NCI-H146 (cell line): Measurements from ENCODE around the gene SLC38A8.

Experiments used
- DNase-seq: peaks from one replicate; lab custom pipeline; 2025; lab: John Stamatoyannopoulos, UW

SLC38A8 gene

DNA sequence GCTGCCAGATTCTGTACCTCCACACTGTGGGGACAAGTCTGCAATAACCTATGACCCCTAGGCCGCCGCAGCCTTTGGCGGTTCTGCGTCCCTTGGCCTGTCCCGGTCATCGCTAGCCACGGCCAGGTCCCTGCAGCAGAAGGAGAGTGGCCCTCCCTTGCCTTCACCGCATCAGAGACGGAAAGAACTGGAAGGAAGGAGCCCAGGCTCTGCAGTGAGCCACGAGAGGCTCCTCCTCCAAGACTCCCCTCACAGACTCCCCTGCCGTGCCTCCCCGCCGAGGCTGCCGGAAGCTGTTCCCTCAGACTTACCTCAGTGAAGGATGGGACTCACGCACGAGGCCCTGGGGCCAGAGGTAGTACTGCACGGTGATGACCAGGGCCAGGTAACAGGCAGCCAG is 11.0 kb downstream of the SLC38A8 start:
- no peak for DNase-seq

DNA sequence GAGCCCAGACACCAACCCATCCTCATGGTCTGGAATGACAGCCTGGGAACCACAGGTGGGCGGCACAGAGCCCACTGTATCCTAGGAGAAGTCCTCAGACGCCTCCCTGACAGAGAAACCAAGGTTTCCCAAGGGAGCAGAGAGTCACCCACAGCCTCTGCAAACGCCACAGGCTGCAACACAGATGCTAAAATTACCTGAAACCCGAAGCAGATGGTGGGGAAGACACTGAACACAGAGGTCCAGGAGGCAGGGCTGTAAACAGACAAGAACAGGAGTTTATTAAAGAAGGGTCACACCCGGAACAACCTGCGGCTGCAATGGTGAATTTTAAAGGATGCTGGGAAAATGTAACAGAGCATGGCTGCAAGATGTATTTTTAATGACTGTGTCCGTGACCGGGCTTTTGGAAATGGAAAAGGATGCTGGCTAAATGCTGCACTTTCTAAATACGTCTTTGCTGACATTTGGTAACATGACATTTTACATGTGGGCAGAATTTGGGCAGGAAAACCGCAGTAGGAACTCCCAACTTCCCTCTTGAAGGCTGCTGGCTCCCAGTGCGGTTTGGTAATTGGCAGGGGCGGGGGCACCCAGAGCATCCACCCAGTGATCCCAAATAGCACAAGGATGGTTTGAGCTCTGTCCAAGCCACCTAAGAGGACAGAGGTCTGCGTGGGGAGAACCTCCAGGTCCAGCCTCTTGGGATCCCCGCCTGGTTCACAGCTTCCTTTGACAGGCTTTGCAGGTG is 13.1 kb downstream of the SLC38A8 start:
- no peak for DNase-seq

DNA sequence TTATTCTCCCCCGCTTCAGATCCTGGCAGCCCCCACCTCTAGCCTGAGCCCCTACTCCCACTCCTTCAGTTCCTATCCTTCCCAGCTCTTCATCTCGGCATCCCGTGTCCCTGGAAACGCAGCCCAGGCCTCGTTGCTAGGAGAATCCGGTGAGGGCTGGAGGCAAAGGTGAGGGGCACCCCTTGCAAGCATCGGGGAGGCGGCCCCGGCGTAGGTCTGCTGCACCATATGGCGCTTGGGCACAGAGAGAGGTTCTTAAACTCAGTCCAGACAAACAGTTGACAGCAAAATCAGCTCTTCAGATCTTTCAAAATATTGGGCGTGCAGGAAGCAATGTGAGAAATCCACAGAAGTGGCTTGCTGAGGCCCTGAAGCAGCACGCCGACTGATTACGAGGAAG is 15.0 kb downstream of the SLC38A8 start:
- DNase-seq = no peak

DNA sequence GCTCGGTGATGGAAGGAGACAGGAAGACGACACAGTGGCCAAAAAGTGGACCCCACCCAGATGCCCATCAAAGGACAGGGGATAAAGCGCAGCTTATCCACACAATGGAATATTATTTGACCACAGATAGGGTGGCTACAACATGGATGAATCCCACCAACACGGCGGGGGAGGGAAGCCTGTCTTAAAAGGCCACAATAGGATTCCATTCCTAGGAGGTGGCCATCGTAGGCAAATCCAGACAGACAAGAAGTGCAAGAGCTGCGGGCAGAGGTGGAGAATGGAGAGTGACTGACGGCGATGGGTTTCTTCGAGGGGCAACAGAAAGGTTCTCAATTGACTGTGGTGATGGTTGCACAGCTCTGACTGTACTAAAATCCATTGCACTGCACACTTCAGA is 16.0 kb downstream of the SLC38A8 start:
- DNase-seq = no peak

DNA sequence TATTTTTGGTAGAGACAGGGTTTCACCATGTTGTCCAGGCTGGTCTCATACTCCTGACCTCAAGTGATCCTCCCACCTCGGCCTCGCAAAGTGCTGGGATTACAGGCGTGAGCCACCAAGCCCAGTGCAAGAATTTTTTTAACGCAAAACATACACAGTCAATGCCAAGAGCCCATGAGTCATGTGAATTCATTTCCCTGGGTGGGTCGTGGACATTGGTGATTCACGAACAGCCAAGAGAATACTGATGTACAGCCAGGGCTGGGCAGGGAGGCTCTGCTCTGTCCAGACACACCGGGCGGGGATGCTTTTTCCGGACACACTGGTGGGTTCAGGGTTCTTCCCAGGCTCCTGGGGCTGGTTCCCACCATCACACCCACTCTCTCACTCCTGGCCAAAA is 17.7 kb downstream of the SLC38A8 start:
- no peak for DNase-seq

DNA sequence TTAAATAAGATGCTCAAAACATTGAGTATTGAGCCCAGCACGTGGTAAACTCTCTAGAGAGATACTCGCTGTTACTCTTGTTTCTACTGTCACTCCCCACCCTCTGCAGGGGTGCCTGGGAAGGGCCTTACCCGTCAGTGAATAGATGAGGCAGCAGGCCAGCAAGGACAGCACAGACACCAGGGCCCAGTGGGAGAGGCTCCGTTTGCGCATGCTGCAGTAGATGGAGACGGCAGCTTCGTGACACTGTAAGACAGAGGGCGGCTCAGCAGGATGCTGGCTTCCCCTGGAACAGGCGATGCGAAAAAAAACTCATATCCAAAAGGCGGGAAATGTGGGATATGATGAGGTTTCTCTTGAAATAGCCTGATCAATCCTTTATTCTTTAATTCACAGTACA is 20.0 kb downstream of the SLC38A8 start:
- DNase-seq = no peak

DNA sequence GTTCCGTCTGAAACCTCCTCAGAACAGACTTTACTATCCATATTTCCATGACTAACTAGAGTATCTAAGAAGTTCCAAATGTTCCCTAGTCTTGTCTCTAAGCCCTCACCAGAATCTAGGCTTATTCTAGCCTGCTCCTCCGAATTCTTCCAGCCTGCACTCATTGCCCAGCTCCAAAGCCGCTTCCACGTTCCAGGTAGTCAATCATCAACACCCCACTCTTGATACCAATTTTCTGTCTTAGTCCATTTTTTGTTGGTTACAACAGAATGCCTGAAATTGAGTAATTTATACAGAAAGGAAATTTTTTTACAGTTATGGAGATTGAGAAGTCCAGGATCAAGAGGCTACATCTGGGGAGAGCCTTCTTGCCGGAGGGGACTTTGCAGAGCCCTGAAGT is 21.1 kb downstream of the SLC38A8 start:
- DNase-seq = no peak

DNA sequence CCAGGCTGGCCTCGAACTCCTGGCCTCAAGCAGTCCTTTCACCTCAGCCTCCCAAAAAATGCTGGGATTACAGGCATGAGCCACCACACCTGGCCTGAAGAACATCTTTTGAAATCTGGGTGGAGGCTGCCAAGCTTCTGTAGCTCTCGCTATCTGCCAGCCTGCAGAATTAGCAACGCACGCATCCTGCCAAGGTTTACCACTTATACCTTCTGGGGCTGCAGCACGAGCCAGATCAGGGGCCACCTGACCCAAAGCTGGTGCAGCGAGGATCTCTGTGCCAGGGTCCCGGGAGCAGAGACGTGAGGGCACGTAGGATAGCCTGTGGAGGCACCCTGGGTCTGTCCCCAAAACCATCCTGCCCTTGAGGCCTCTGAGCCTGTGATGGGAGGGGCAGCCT is 22.2 kb downstream of the SLC38A8 start:
- DNase-seq = no peak

DNA sequence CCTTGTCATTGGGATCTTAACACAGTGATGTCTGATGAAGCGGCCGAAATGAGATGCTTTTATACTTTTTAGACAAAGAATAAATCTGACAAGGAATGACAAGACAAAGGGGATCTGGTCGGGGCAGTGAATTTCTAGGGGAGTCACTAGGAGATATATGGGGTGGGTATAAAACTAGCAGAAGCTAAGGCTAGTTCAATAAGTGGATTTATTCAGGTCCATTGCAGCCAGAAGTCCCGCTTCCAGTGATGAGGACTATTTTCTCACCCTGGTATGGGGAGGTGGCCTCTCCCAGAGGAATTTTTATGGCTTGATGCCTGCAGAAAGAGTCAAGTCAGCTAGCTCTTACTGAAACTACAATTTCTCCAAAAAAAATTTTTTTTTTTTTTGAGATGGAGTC is 23.9 kb downstream of the SLC38A8 start:
- no peak for DNase-seq

DNA sequence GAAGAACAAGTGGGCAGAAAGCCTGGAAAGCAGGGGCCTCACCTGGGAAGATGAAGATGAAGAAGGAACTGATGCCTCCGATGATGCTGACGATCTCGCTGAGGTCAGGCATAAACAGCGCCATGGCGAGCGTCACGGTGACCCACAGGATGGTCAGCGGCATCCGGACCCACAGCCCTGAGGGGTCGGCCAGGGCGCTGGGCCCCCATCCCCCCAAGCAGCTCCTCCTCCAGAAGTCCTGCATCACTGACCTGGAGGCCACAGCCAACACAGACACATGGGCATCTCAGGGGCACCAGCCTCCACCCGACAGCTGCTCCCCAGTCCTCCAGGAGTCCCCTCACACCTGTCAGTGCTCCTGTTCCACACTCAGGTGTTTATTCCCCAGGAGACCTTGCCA is 26.1 kb downstream of the SLC38A8 start:
- no peak for DNase-seq

DNA sequence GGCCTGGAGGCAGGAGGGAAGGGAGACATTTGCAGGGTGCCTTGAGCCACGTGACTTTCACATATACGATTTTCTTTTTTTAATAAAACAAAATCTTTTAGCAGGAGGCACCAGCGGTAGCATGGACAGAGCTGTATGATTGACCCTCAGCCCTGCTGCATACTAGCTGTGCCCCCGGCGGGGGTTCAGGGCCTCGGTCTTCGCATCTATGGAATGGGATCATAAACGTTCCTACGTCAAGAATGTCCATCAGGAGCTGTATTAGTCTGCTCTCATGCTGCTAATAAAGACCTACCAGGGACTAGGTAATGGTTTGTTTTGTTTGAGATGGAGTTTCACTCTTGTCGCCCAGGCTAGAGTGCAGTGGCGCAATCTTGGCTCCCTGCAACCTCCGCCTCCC is 27.2 kb downstream of the SLC38A8 start:
- no peak for DNase-seq

DNA sequence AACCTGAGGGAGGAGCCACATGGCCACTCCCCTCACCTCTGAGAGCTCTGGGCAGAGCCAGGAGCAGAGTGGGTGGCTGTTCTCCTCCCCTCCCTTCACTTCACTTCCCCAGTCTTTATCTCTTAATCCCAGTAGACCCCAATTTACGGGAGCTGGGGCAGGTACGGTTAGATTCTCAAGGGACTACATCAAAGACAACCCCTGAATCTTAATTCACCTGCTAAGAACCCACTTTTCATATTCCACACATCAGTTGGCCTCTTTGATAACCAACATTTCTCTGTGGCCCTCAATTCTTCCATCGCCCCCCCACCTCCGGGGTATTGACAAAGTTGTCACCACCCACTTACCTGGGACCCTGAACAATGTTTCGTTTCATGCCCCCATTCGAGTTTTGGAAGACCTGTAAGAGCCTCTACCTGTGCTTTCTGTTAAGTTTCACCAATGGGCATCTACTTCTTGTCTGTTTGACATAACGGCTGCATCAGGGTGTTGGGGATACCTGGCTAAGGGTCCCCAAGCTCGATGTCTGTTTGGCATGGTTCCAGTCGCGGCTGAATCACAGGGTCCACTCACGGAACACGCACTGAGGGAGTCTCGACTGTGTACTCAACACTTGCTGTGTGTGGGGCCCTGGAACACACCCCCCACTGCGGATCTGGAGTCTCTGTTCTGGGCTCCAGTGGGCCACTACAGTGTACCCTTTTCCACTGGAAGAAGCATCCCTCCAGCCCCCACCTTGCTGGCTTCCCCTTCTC is 27.8 kb downstream of the SLC38A8 start:
- DNase-seq = no peak

DNA sequence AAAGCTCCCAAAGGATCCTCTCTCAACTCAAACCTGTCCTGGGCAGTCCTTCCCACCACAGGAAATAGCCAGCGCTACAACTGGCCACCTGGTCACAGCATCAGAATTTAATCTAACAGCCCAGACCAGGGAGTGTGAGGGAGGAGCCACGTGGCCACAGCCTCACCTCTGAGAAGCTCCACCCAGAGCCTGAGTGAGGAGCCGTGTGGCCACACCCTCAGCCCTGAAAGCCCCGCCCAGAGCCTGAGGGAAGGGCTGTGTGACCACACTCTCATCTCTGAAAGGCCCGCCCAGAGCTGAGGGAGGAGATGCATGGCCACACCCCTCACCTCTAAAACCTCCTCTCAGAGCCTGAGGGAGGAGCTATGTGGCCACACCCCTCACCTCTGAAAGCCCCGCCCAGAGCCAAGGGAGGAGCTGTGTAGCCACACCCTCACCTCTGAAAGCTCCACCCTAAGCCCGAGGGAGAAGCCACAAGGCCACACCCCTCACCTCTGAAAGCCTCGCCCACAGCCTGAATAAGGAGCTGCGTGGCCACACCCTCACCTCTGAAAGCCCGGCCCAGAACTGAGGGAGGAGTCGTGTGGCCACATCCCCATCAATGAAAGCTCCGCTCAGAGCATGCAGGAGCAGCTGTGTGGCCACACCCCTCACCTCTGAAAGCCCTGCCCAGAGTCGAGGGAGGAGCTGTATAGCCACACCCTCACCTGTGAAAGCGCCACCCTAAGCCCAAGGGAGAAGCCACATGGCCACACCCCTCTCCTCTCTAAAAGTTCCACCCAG is 28.6 kb downstream of the SLC38A8 start:
- DNase-seq = peak; percentile 97

DNA sequence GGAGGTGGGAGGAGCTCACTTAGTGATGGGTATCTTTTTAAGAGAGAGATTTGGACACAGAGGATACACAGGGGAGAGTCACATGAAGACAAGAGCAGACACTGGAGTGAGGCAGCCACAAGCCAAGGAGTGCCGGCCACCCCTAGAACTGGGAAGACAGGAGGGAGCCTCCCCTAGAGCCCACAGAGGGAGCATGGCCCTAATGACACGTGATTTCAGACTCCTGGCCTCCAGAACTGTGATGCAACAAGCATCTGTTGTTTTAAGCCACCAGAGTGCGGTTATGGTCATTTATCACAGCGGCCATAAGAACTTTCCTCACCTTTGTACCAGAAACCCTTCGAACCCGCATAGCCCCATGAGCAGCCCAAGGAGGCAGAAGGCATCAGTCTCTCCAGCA is 33.3 kb downstream of the SLC38A8 start:
- DNase-seq = no peak

DNA sequence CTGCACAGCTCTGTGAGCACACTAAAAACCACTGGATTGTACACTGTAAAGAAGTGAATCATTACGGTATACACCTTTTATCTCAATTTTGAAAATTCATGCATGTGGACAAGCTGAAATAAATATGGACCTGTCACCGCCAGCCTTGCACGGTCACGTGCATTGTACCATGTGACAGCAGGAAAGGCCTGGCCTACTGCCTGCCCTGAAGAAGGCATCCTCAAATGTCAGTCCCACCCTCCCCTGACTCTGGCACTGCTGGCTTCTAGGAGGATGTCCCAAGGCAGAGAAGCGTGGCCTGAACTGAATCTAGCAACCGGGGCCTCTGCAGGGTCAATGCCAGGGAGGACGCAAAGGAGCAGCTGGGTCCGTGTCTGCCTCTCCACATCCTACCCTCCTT is 34.6 kb downstream of the SLC38A8 start:
- DNase-seq = no peak

DNA sequence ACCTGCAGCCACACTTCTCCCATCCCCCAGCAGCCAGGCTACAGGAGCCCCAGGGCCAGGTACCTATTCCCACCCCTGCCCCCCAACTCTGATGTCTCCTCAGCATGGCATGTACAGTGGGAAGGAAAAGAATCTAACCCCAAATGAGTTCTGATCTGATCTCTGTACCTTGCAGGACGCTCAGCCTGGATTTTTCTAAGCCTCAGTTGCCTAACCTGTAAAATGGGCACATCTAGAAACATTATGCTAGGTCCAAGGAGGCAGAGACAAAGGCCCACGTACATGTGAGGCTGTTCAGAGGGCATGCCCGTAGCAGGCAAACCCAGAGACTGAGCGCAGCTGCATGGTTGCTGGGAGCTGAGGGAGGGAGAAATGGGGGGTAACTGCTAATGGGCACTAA is 35.1 kb downstream of the SLC38A8 start:
- no peak for DNase-seq

DNA sequence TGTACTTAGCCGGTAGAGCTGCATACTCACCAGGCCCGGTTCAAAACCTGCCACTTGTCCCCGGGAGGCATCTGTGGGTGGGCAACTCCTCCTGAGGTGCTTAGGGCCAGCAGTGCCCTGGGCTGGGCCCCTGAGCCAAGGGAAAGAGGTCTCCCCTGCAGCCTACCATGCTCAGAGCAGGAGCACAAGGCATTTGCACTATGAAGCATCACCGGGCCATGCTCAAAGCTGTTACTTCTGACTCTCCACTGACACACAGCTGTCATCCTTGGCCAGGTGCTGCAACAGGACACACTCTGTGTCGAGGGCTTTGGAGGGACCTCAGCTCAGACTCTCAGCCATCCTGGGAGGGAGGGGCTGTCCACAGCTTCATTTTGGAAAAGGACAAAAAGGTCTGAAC is 37.2 kb downstream of the SLC38A8 start:
- no peak for DNase-seq

DNA sequence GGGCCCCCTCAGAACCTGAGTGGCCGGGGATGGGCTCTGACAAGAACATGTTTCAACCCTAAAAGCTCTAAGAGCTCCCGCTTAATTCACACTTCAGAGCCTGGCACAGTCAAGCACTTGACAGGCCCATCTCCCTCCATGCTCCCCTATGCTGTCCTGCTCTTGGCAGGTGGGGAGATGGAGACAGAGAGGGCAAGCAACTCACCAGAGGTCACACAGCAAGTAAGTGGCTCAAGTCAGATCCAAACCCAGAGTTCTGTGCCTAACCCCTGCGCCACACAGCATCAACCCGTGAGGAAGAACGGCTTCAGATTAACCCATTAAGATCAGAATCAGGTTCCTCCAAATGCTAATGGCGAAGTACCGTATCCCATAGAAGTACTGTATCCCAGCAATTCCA is 38.2 kb downstream of the SLC38A8 start:
- no peak for DNase-seq

DNA sequence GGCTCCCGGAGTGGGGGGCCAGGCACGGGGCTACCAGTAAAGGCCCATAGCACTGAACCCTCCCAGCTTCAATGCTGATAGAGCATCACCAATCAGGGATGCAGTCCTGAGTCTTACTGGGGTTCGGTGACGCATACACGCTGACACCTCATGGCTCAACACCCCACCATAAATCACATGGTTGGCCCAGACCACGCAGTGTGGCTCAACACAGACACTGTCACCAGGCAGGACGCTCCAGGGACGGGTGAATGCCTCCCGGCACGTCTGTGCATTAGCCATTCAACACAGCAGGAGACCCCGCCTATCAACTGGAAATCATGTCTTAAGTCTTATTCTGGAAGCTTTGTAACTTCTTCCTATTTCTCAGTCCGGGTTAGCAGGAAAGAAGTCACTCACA is 39.6 kb downstream of the SLC38A8 start:
- DNase-seq = no peak

DNA sequence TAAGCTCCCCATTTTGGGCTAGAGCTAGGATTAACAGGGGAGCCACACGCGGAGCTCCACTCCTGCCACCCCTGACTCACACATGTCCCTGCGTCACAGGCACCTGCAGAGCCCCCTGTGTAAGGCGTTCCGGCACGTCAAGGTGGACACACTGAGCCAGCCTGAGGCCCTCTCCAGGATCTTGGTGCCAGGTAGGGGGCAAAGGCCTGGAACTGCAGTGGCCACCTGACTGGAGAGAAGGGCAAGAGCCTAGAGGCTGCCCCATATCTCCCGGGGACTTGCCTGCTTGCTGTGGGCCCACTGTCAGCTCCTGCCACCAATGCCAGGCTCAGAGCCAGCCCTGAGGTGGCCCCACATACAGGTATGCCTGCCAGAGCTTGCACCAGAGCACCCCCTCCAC is 40.9 kb downstream of the SLC38A8 start:
- no peak for DNase-seq

DNA sequence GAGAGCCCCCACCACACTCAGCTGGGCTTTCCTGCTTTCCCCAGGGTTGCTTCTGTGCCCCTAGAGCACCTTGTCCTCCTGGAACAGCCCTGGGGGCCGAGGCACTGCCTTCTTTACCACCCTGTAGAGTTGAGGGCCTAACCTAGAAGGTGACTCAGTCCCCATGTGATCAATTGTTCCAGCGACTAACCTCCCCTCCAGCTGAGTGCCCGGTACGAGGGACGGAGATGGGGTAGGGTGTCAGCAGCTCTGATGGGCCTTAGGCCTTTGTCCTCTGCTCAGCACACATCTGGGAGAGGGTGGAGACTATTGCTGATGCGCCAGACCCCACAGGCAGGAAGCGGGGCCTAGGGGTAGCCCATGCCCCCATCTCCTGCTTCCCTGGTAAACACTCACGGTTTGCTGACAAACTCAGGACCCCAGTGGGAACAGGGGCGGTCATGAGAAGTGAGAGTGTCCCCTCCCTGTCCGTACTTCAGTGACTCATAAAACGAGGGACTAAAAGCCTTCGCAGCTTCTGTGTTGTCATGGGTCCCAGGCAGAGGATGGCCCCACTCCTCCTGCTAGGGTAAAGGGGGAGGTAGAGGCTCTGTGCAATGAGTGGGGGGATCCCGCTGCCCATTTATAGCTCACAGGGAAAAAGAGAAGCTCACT is 41.5 kb downstream of the SLC38A8 start:
- DNase-seq = no peak

DNA sequence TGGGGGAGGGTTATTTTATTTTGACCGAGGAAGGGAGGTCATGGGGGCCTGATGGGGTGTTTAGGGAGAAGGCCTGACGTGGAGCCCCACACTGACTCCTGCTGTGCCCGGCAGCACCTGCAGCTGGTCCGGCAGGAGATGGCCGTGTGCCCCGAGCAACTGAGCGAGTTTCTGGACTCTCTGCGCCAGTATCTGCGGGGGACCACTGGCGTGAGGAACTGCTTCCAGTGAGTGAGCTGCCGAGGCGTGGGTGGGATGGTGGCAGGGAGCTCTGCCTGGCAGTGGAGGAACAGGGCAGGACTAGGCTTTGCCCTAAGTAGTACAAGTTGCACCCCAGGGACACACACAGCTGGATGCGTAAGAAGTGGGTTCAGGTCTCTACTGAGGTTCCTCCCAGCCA is 44.5 kb downstream of the SLC38A8 start:
- DNase-seq = no peak
